Astrocyte of the cerebellum (primary cell): ENCODE measurements around the gene PYGM.

ENCODE experiments used
- DNase-seq: peaks from one replicate; pipeline ENCODE4 v3.0.0-alpha.2; 2011; ENCODE audit warnings: low read depth
- H3K4me3 ChIP-seq: 2 replicates; pipeline ENCODE4 v1.5.1; 2011; ENCODE audit warnings: mild to moderate bottlenecking, low read depth, low read length, moderate library complexity
- in situ Hi-C: cut with HindIII; loops from 2 replicates; pipeline ENCODE4 v1.10.0; 2017; ENCODE audit warnings: low sequenced_read_pairs
- TF ChIP-seq, protein P1 (sequence below): IDR thresholded peaks from 2 replicates; pipeline ENCODE4 v1.5.1; 2012; ENCODE audit warnings: low read length, low read depth, moderate library complexity, mild to moderate bottlenecking; ENCODE audit errors: missing control alignments

The PYGM gene

DNA sequence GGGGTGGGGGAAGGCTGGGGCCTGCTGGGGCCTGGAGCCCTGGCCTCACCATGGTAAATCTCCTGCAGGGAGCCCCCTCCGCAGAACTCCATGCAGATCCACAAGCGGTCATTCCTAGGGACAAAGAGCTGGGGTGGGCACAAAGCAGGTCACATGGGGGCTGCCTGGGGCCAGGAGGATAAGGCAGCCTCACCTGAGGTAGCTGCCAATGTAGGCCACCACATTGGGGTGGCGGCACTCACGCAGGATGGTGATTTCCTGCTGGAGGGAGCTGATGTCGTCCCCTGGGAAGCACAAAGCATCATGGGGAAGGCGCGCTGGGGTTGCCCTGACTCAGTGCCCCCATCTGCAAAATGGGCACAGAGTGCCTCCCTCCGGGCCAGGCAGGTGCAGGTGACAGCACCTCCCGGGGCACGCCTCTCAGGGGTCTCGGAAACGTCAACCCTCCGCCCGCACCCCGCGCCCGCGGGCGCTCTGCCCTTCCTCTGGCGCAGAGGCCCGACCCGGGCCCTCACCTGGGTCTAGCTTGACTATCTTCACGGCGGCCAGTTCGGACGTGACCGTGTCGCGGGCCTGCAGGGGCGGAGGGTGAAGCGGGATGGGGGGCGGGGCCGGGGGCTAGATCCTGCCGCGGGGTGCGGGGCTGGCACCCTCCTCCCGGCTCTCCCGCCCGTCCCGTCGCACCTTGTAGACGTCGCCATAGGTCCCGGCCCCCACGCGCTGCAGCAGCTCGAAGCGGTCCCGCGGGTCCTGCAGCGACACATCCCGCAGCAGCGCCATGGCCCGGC lies 42.8 kb upstream of the PYGM start:
- no peak for DNase-seq
- peak overlapping the region; percentile 74 for H3K4me3 ChIP-seq
- TF ChIP-seq, protein P1, sequence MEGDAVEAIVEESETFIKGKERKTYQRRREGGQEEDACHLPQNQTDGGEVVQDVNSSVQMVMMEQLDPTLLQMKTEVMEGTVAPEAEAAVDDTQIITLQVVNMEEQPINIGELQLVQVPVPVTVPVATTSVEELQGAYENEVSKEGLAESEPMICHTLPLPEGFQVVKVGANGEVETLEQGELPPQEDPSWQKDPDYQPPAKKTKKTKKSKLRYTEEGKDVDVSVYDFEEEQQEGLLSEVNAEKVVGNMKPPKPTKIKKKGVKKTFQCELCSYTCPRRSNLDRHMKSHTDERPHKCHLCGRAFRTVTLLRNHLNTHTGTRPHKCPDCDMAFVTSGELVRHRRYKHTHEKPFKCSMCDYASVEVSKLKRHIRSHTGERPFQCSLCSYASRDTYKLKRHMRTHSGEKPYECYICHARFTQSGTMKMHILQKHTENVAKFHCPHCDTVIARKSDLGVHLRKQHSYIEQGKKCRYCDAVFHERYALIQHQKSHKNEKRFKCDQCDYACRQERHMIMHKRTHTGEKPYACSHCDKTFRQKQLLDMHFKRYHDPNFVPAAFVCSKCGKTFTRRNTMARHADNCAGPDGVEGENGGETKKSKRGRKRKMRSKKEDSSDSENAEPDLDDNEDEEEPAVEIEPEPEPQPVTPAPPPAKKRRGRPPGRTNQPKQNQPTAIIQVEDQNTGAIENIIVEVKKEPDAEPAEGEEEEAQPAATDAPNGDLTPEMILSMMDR: no peak
- in situ Hi-C loops: no loop called here

DNA sequence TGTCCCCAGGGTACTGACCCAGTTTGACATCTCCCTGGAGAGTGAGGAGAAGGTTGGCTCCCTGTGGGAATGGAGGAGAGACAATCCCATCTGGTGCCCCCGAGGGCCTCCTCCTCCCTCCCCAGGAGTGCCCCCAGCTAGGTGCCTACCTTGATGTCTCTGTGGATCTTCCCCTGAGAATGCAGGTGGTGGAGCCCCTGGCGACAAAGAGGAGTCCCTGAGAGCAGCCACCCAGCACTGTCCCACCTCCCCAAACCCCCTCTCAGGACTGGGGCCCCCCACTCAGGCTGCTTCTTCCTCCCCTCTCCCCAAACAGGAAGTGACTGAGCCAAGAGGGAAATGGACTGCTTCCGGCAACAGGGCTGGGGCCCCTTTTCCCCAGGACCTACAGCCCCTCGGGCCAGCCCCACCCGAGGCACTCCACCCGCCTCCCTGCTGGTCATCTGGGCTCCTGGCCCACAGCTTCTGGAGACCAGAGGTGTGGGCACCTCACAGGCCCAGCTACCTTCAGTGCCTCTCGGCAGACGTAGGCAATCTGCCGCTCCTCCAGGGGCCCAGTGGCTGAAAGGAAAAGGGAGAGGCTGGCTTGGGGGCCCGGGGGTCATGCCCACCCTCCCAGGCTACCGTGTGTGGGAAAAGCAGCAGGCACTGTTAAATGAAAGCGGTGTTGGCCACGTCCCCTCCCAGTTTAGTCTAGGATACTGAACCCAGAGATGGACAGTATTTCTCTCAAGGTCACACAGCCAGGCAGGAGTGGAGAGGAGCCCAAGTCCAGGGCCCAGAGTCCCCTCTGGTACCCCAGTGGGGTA lies 42.0 kb upstream of the PYGM start:
- TF ChIP-seq, protein P1: no peak
- no peak for DNase-seq
- no peak overlapping the region for H3K4me3 ChIP-seq
- in situ Hi-C loops: no loop called here

DNA sequence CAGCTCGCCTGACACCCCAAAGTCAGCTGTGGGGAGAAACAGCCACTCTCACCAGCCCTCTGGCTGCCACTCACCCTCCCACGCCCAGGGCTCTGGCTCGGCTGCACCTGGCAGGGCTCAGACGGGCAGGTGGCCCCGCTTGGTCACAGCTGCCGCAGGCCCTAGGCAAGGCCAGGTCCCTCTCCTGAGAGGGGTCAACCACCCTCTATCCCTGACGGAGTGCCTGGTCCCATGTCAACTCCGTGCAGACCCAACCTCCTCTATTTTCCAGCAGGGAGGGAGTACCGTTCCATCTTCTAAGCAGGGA lies 41.3 kb upstream of the PYGM start:
- no peak overlapping the region for H3K4me3 ChIP-seq
- in situ Hi-C loops: no loop called here
- DNase-seq: no peak
- TF ChIP-seq, protein P1: no peak

DNA sequence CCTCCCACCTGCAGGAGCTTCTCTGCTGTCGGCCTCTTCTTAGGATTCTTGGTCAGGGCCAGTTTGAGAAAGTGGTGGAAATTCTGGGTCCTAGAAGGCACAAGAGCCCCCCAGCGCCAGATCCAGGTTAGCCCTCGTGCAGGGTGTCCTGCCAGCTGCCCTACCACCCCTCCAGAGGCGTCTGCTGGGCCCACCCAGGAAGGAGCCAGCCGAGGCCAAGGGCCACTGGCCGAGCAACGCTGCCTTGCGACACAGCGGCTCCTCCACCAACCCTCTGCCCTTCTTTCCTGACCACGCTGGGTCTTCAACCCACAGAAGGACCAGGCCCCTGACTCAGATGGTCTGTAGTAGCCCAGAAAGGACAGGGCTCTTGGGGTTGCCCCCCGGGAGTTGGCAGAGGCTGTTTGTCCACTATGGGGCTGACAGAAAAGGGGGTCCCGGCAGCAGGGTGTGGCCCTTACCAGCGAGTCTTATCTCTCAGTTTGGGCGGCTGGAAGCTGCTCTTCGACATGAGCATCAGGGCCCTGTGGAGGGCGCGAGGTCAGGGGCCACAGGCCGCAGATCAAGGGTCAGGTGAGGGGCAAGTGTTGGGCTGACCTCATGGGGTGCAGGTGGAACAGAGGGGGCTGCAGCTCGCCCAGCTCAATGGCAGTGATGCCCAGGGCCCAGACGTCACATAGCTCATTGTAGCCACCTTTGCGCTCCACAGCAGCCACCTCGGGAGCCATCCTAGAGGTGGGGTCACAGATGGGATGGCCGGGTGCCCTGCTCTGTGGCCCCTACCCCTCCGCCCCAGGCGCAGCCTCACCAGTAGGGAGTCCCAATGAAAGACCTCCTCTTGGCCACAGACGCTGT lies 40.8 kb upstream of the PYGM start:
- in situ Hi-C loops: no loop called here
- TF ChIP-seq, protein P1: no peak
- H3K4me3 ChIP-seq: no peak overlapping the region
- no peak for DNase-seq

DNA sequence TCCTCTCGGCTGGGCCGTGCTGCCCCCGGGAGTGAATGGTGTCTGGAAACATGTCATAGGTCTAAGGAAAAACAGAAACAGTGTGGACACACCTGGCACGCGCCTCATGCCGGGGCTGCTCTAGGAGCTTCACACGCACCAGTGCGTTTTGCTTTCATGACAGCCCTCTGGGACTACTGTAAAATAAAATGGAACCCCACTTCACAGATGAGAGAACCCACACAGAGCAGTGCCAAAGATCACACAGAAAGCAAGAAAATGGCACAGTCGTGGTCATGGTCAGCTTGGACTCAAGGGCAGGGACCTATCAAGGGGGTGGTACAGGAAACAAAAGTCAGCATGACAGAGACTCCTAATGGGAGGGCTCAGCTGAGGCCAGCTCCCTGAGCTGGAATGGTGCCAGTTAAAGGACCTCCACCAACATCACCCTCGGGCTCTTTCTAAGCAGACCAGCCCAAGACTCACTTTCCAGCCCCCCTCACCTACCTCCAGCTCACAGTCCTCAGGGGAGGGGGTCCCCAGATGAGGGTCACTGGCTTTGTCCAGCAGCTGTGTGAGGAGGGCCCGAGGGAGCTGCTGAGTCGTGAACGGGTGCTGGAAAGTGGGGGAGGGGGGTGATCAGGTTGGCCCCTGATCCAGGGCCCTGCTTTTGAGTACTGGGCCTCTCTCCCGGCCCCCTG lies 40.0 kb upstream of the PYGM start:
- in situ Hi-C loops: no loop called here
- H3K4me3 ChIP-seq: no peak overlapping the region
- TF ChIP-seq, protein P1: no peak
- DNase-seq: no peak

DNA sequence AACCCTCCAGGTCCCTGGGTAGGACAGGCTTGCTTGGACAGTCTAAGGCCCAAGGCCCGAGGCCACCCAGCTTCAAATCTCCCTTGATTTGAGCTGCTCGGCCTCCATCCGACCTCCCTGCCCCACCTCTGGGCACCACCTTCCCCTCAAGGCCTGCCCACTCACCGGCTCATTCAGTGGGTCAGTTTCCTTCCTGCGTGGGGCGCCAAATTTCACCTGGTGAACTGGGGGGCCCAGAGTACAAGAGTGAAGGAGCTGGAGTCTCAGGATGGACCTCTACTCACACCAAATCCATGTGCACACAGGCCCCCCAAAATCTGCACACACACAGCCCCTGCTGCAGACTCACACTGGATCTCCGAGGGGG lies 39.5 kb upstream of the PYGM start:
- TF ChIP-seq, protein P1: no peak
- H3K4me3 ChIP-seq: no peak overlapping the region
- in situ Hi-C loops: no loop called here
- DNase-seq: no peak
